GM06990 (cell line): ENCODE results near the gene EZR.
A peak's percentile ranks its signal among the peaks of the same experiment; 100 is the strongest.

Experiments
- DNase-seq: peaks from one replicate; pipeline ENCODE4 v3.0.0-alpha.2; 2011; ENCODE audit not compliant: insufficient read length; ENCODE audit errors: extremely low read depth
- H3K27me3 ChIP-seq: replicated peaks from 2 replicates; pipeline ENCODE4 v1.6.0; 2011; ENCODE audit warnings: low read length; ENCODE audit not compliant: control insufficient read depth, insufficient read depth
- H3K36me3 ChIP-seq: 2 replicates; pipeline ENCODE4 v1.5.1; 2011; ENCODE audit warnings: low read length; ENCODE audit not compliant: control insufficient read depth, insufficient read depth
- H3K4me3 ChIP-seq: replicated peaks from 2 replicates; pipeline ENCODE4 v1.5.1; 2011; ENCODE audit warnings: low read depth, mild to moderate bottlenecking, control low read depth, low read length
- CTCF ChIP-seq: IDR thresholded peaks from 2 replicates; pipeline ENCODE4 v1.5.1; 2011; ENCODE audit warnings: low read length, control low read depth, mild to moderate bottlenecking, inconsistent platforms; ENCODE audit not compliant: insufficient read depth, poor library complexity, severe bottlenecking

Gene EZR

GRCh38 chr6:158853072-158853879, 34.1 kb upstream of the EZR start:
- TF ChIP-seq CTCF = no peak
- Histone ChIP-seq H3K27me3 (no peaks in the 10 kb centered on the region), H3K36me3 (no peaks in the 10 kb centered on the region), H3K4me3 (peak overlapping the region; percentile 54)
- DNase-seq = peak; percentile 61

GRCh38 chr6:158852312-158853071, 33.3 kb upstream of the EZR start:
- H3K27me3 ChIP-seq = no peaks in the 10 kb centered on the region
- no peak for DNase-seq
- no peaks in the 10 kb centered on the region for H3K36me3 ChIP-seq
- no peak overlapping the region for H3K4me3 ChIP-seq
- no peak for TF ChIP-seq CTCF

GRCh38 chr6:158850807-158851115, 31.6 kb upstream of the EZR start:
- no peak for DNase-seq
- TF ChIP-seq CTCF = no peak
- no peaks in the 10 kb centered on the region for H3K36me3 ChIP-seq
- H3K4me3 ChIP-seq = no peak overlapping the region
- no peaks in the 10 kb centered on the region for H3K27me3 ChIP-seq

- no peak for DNase-seq
- TF ChIP-seq CTCF = no peak
- Histone ChIP-seq H3K36me3 (no peaks in the 10 kb centered on the region), H3K4me3 (no peak overlapping the region), H3K27me3 (no peaks in the 10 kb centered on the region)
These were observed 31.0 kb upstream of the EZR start for GRCh38 chr6:158849899-158850806.

- Histone ChIP-seq H3K27me3 (no peaks in the 10 kb centered on the region), H3K4me3 (no peak overlapping the region), H3K36me3 (no peaks in the 10 kb centered on the region)
- no peak for TF ChIP-seq CTCF
- no peak for DNase-seq
These were observed 29.3 kb upstream of the EZR start for GRCh38 chr6:158848490-158848895.
